ENCODE measurements around the gene CCR9. TPM values are rescaled to one million over a fixed set of nuclear protein-coding genes. Genes with fewer than 3 reads are reported as not detected.

Gene CCR9
- total RNA-seq, 2 experiments from 2014 or later = 19.4 to 21.6 TPM

DNA sequence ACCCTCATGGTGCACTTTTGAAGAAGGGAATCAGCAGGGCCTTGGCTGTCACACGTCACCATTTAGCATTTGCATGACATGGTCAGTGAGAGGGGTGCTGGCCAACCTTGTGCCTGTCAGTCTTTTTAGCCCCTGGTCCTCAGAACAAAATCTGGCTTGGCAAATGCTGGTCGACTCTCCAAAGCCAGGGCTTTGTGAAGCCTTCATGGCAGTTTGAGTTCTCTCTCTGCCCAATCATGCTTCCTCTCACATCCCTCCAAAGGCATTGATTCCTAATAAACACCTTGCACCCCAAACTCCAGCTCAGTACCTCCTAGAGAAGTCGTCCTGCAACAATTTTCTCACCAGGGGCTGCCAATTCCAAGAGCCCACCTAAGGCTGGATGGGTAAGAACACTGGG, 19.4 kb downstream of the CCR9 start:
- Mint-ChIP-seq H3K36me3 (peaks cover 5% of the 10 kb centered on the region), H3K4me3 (no peak overlapping the region), H3K27me3 (peaks cover 8% of the 10 kb centered on the region), H3K4me1 (peaks cover 16% of the 10 kb centered on the region), H3K9me3 (peaks cover 17% of the 10 kb centered on the region), H3K27ac (no peak overlapping the region)
- no peak for ATAC-seq (ENCODE audit: low read depth)
- DNase-seq = no peak
- POLR2A ChIA-PET = no interaction called here

DNA sequence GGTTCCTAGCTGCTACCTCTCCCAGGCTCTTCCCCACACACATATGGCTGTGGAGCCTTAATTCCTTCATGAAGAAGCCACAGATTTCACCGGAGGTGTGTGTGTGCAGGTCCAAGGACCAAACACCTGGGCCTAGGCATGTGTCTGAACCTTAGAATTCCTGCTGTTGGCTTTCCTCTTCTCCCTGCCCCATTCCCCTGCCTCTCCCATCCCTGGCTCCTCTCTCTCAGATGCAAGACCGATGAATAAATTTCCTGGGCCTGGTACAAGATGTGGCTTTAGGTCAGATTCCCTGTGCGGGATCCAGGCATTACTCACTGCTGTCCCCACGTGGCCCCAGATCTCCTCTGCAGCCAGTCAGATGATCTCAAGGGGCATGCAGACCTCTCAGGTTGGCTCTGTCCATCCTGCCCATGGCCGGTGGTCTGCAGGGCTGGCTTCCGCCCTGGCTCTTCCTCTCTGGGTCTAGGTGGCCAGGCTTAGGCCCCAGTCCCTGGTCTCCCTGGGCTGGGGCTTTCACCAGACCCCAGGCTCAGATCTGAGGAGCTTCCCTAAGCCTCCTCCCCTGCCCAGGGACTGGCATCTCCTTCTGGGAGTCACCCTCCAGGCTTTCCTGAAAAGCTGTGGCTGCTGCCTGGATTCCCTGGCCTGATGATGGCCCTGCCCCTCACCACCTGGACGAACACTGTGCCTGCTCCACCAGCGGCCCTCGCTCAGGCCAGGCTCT, 20.5 kb downstream of the CCR9 start:
- H3K4me3 Mint-ChIP-seq = no peak overlapping the region
- peaks cover 8% of the 10 kb centered on the region for H3K27me3 Mint-ChIP-seq
- ATAC-seq (ENCODE audit: low read depth) (no peak), DNase-seq (no peak)
- peaks cover 16% of the 10 kb centered on the region for H3K4me1 Mint-ChIP-seq
- POLR2A ChIA-PET = no interaction called here
- peaks cover 5% of the 10 kb centered on the region for H3K36me3 Mint-ChIP-seq
- H3K9me3 Mint-ChIP-seq = peaks cover 14% of the 10 kb centered on the region
- no peak overlapping the region for H3K27ac Mint-ChIP-seq

DNA sequence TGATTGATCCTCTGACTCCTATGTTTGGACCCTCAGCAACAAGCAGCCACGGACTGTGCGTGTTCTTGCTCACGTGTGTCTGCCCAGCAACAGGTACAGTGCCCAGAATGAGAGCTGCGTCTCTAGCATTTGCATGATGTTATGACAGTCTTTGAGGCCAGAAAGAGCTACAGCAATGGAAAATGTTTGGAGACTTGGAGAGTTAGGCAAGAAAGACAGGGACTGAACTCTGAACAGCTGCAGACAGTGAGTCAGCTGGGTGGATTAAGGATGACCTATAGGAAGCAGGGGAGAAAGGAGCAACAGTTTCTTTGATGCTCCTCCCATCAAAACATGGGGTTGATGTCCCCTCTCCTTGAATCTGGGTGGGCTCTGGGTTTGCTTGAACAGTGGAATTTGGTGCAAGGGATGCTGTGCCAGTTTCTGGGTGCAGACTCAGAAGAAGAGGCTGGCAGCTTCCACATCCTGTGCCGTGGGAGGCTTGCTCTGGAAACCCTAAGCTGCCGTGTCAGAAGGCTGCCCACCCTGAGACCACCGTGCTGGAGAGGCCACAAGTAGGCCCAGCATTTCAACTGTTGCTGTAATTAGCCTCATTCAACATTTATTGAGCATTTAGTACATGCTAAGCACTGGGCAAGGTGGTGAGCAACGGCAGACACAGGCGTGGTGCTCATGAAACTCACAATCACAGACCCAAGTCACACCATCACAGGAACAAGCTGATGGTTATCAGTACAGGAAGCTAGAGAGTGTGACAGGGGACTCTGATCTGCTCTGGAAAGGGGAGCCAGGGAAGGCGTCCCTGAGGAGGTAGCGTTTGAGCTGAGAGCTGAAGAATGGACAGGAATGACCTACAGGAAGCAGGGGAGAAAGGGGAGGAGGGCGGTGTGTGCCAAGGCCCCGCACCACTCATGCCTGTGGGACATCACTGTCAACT, 21.7 kb downstream of the CCR9 start:
- H3K4me3 Mint-ChIP-seq = peak overlapping the region; percentile 49
- POLR2A ChIA-PET = interaction anchor here (0.7 to 1.2 kb wide), 2 partner anchors 14 to 248 kb away, joined by 3 to 4 read pairs; no protein-coding TSS in a partner anchor
- H3K27ac Mint-ChIP-seq = peak overlapping the region; percentile 69
- DNase-seq (no peak), ATAC-seq (ENCODE audit: low read depth) (peak; percentile 92)
- H3K36me3 Mint-ChIP-seq = peaks cover 7% of the 10 kb centered on the region
- H3K9me3 Mint-ChIP-seq = peaks cover 14% of the 10 kb centered on the region
- peaks cover 8% of the 10 kb centered on the region for H3K27me3 Mint-ChIP-seq
- peaks cover 16% of the 10 kb centered on the region for H3K4me1 Mint-ChIP-seq

DNA sequence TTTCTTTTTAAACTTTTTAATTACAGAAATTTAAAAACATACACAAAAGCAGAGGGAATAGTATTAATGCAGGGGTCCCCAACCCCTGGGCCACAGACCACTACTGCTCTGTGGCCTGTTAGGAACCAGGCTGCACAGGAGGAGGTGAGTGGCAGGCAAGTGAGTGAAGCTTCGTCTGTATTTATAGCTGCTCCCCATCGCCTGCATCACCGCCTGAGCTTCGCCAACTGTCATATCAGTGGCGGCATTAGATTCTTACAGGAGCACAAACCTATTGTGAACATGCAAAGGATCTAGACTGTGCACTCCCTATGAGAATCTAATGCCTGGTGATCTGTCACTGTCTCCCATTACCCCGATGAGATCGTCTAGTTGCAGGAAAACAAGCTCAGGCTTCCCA, 22.4 kb downstream of the CCR9 start:
- Mint-ChIP-seq H3K36me3 (peaks cover 7% of the 10 kb centered on the region), H3K27me3 (peaks cover 15% of the 10 kb centered on the region), H3K4me3 (no peak overlapping the region), H3K9me3 (peaks cover 14% of the 10 kb centered on the region), H3K4me1 (peaks cover 16% of the 10 kb centered on the region), H3K27ac (no peak overlapping the region)
- POLR2A ChIA-PET = interaction anchor here (0.7 to 1.2 kb wide), 2 partner anchors 13 to 249 kb away, joined by 3 to 4 read pairs; no protein-coding TSS in a partner anchor
- ATAC-seq (ENCODE audit: low read depth) (peak; percentile 12), DNase-seq (no peak)

DNA sequence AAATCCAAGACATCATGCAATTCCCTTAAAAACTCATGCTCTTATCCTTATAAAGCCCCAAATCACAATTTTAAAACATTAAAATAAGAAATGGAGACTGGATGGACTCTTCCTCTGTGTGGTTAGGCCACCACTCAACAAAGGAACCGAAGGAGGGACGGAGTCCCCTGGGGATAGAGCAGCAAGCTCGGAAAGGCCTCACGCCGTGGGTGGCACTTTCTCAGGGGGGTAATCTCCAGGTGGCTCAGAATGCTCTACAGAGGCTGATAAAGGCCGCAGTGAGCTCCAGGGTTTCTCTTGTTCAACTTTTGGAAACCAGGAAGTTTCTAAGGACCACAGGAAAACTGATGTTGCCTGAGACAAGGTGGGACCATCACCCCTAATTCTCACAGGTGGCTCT, 23.2 kb downstream of the CCR9 start:
- peaks cover 7% of the 10 kb centered on the region for H3K36me3 Mint-ChIP-seq
- no peak overlapping the region for H3K27ac Mint-ChIP-seq
- POLR2A ChIA-PET = no interaction called here
- H3K27me3 Mint-ChIP-seq = peaks cover 21% of the 10 kb centered on the region
- H3K4me3 Mint-ChIP-seq = no peak overlapping the region
- peaks cover 14% of the 10 kb centered on the region for H3K9me3 Mint-ChIP-seq
- DNase-seq (no peak), ATAC-seq (ENCODE audit: low read depth) (no peak)
- peaks cover 16% of the 10 kb centered on the region for H3K4me1 Mint-ChIP-seq

DNA sequence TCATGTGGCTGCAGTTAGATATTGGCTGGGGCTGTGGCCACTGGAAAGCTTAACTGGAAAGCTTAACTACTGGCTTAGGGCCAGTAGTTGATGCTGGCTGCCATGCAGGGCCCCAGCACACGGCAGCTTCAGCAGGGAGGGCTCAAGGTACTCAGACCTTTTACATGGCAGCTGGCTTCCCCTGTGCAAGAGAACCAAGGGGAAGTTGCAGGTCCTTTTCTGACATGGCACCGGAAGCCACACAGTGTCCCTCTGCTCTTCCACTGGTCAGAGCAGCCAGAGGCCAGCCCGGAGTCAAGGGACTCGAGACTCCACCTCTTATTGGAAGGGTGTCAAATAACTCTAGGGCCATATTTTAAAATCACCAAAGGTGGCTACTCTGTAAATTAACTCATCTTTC, 24.5 kb downstream of the CCR9 start:
- H3K9me3 Mint-ChIP-seq = peaks cover 7% of the 10 kb centered on the region
- POLR2A ChIA-PET = no interaction called here
- ATAC-seq (ENCODE audit: low read depth) (no peak), DNase-seq (no peak)
- peaks cover 7% of the 10 kb centered on the region for H3K36me3 Mint-ChIP-seq
- no peak overlapping the region for H3K4me3 Mint-ChIP-seq
- no peak overlapping the region for H3K27ac Mint-ChIP-seq
- H3K4me1 Mint-ChIP-seq = peaks cover 23% of the 10 kb centered on the region
- H3K27me3 Mint-ChIP-seq = peaks cover 24% of the 10 kb centered on the region

DNA sequence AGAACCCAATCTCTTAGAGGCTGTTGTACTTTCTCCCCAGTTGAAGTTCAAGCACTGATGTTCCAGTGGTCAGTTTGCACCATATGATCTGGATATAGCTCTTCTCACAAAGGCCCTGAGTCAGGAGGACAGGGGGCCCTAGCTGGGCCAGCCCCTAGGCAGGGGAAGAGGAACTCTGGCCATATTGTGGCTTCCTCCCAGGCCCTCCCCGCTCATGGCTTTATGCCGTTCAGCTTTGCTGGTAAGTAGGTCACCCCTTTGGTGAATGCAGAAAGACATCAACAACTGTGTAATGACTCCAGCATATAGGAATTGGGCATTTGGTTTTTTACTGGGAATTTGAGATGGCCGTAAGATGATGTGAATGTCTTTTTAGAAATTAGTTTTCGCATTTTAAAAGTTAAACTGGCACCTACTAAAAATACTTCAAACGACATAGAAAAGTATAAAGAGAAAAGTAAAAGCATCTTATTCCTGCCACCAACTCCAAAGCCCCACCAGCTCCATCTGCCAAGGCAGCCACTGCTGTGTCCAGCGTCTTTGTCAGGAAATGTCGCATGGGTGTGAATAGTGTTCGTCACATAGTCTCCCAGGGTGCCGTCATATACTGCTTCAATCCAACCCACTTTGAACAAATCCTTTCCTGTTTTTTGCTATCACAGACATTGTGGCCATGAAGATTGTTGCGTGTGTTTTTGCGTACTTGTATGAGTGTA, 25.3 kb downstream of the CCR9 start:
- Mint-ChIP-seq H3K4me1 (peaks cover 30% of the 10 kb centered on the region), H3K27ac (no peak overlapping the region), H3K9me3 (peaks cover 5% of the 10 kb centered on the region), H3K27me3 (peaks cover 24% of the 10 kb centered on the region), H3K4me3 (no peak overlapping the region), H3K36me3 (peaks cover 6% of the 10 kb centered on the region)
- ATAC-seq (ENCODE audit: low read depth) (no peak), DNase-seq (no peak)
- POLR2A ChIA-PET = no interaction called here

DNA sequence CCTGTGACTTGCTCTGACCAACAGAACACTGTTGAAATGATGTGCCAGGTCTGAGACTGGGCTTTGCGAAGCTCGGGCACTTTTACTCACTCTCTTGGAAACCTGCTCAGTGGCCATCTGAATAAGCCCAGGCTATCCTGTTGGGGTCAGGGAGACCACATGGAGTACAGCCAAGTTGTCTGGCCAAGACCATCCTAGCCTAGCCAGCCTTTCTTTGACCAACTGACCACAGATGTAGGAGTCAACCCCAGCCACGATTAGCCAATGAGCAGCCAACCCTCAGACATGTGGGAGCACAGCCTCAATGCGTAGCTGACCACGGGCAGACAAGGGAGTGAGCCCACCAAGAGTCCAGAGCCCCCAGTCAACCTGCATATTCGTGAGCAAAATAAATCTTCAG, 26.1 kb downstream of the CCR9 start:
- DNase-seq (no peak), ATAC-seq (ENCODE audit: low read depth) (no peak)
- Mint-ChIP-seq H3K27me3 (peaks cover 24% of the 10 kb centered on the region), H3K9me3 (peaks cover 2% of the 10 kb centered on the region), H3K4me1 (peaks cover 29% of the 10 kb centered on the region), H3K36me3 (peaks cover 4% of the 10 kb centered on the region), H3K4me3 (no peak overlapping the region), H3K27ac (no peak overlapping the region)
- POLR2A ChIA-PET = no interaction called here

DNA sequence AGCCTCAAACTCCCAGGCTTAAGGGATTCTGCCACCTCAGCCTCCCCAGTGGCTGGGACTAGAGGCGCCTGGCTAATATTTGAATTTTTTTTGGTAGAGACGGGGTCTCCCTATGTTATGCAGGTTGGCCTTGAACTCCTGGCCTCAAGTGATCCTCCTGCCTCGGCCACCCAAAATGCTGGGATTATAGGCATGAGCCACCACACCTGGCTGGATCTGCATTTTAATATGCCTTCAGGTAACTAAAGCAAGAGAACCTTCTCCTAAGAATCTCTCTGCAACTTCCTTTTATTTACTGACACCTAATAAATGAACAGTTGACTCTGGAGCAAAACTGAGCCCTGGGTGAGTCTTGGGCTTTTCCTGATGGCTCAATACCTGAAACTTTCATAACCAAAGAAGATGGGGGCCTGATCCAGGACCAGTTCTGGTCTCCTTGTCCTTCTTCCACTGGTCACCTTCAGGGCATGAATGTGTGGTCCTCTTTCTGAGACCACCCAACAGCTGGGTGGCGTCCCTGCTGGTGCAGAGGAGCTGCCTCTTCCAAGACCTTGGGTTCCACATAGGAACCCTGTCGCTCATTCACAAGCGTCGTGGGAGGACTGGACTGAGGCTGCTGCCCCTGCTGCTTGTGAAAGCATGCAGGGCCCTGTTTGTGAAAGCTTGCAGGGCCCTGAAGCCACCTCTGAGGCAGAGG, 28.2 kb downstream of the CCR9 start:
- H3K27me3 Mint-ChIP-seq = peaks cover 24% of the 10 kb centered on the region
- POLR2A ChIA-PET = no interaction called here

DNA sequence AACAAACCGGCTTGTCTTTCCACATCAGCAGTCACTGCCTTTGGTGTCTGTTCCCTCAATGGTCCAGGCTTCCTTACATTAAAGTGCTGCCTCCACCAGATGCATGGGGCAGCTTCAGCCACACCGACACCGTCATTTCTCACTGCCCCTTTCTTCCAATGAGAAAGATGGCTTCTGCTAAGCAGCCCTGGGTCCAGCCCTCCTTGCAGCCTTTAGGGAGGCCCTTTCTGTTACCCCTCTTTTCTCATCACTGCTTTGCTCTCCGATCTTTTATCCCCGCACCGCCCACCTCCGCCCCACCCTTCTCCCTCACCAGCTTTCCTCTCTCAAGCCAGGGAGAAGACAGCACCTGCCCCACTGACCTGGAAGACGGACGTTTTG, 28.7 kb downstream of the CCR9 start:
- peaks cover 18% of the 10 kb centered on the region for H3K4me1 Mint-ChIP-seq
- peaks cover 23% of the 10 kb centered on the region for H3K27me3 Mint-ChIP-seq
- H3K4me3 Mint-ChIP-seq = peak overlapping the region; percentile 58
- POLR2A ChIA-PET = no interaction called here
- H3K9me3 Mint-ChIP-seq = peaks cover 2% of the 10 kb centered on the region
- no peak for ATAC-seq (ENCODE audit: low read depth)
- peaks cover 12% of the 10 kb centered on the region for H3K36me3 Mint-ChIP-seq
- H3K27ac Mint-ChIP-seq = no peak overlapping the region
- DNase-seq = no peak

More for the DNA sequence above, 28.2 kb downstream of the CCR9 start:
- Mint-ChIP-seq H3K36me3 (peaks cover 12% of the 10 kb centered on the region), H3K9me3 (peaks cover 2% of the 10 kb centered on the region), H3K27ac (no peak overlapping the region), H3K4me1 (peaks cover 18% of the 10 kb centered on the region), H3K4me3 (no peak overlapping the region)
- DNase-seq (no peak), ATAC-seq (ENCODE audit: low read depth) (no peak)

DNA sequence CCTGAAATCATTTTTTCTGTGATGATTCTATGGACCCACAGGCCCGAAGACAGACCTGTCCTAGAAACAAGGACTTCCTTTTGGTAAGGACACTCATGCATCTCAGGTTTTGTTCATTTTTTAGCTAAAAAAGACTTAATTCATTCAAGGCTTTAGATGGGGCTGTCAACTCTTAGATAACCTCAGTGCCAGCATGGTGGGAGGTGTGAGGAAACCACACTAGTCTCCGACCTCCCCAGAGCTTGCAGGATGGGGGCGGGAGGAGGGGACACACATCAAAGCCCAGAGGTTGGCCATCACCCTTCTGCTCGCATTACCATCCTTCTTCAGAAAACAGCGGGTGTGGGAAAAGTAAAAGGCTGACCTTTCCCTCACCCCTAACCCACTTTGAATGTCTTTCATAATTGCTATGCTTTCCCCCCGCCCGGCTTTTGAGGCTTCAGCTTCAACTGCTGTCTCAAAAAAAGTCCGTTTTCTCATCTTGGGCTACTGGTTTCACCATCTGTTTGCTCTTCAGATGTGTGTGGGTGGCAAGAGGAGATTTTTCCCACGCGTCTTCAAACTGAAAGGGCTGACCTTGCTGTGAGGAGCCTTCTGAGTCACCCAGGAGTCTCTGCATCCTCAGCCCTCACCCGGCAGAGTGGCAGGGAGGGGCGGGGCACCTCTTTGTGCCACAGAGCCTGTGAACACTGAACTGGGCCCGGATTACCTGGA, 29.3 kb downstream of the CCR9 start:
- DNase-seq (peak; percentile 61), ATAC-seq (ENCODE audit: low read depth) (peak; percentile 91)
- H3K4me1 Mint-ChIP-seq = peaks cover 18% of the 10 kb centered on the region
- POLR2A ChIA-PET = no interaction called here
- peak overlapping the region; percentile 37 for H3K27ac Mint-ChIP-seq
- H3K36me3 Mint-ChIP-seq = peaks cover 14% of the 10 kb centered on the region
- H3K9me3 Mint-ChIP-seq = no peaks in the 10 kb centered on the region
- peaks cover 20% of the 10 kb centered on the region for H3K27me3 Mint-ChIP-seq
- peak overlapping the region; percentile 58 for H3K4me3 Mint-ChIP-seq

DNA sequence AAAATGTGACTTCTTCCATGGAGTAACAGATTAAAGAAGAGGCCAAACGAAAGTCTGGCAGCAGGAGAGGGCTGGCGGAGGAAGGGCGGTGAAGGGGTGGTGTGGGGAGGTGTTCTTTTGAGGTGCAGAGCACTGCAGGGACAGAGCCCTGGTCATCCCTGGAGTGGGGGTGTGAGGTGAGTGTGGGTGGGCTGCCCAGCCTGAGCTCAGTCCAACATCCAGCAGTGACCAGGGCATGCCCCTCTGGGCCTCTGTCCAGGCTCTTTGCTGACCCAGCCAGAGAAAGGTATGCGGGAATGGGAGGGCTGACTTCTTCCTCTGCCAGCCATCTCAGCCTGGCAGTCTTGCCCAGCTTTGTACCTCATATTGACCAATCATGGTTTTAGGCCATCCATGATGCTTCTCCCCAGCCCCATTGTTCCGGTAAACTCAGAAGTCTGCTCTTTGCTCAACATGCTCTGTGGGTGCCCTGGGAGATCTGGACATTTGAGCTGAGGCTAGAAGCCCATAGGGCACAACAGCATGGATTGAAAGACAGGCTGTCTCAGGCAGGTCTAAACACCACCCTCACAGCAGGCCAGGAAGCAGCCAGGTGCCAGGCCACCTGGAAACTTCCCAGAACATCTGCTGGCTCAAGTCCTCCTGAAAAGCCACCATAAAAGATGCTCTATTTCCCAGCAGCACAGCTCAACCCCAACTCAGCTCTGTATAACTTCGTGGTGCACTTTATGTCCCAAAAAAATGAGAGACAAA, 31.0 kb downstream of the CCR9 start:
- no peak overlapping the region for H3K4me3 Mint-ChIP-seq
- no peak overlapping the region for H3K27ac Mint-ChIP-seq
- H3K4me1 Mint-ChIP-seq = peaks cover 24% of the 10 kb centered on the region

More for the DNA sequence above, 31.0 kb downstream of the CCR9 start:
- Mint-ChIP-seq H3K9me3 (no peaks in the 10 kb centered on the region), H3K36me3 (peaks cover 22% of the 10 kb centered on the region), H3K27me3 (peaks cover 20% of the 10 kb centered on the region)
- POLR2A ChIA-PET = no interaction called here
- DNase-seq (no peak), ATAC-seq (ENCODE audit: low read depth) (no peak)
